WTC11 (cell line): ENCODE measurements around the gene COX7C. TPM values are rescaled to one million over a fixed set of nuclear protein-coding genes. Genes with fewer than 3 reads are reported as not detected.

Experiments used
- ATAC-seq: fragments of 200-7000 bp; cut with Tn5 transposase; 2 replicates; pipeline ENCODE4 v1.10.0; 2021; ENCODE audit warnings: mild to moderate bottlenecking, moderate library complexity
- CTCF ChIA-PET: fragments of 300-600 bp; sonication (Branson Sonifier 250); formaldehyde crosslinking; loops from one replicate; lab custom pipeline; 2021; ENCODE audit warnings: antibody characterized with exemption; lab: Charles Lee
- POLR2A ChIA-PET: fragments of 350-600 bp; sonication (Branson Sonifier 250); formaldehyde crosslinking; loops from one replicate; lab custom pipeline; 2021; ENCODE audit warnings: antibody characterized with exemption; lab: Charles Lee
- DNase-seq: peaks from one replicate; pipeline ENCODE4 v3.0.0; 2021; ENCODE audit warnings: low spot score
- H3K27ac Mint-ChIP-seq: 2 replicates; pipeline ENCODE4 v1.8.0; 2021; ENCODE audit warnings: mixed read lengths
- H3K27me3 Mint-ChIP-seq: 2 replicates; pipeline ENCODE4 v1.8.0; 2021; ENCODE audit warnings: low read depth, mild to moderate bottlenecking, moderate library complexity, mixed read lengths
- H3K36me3 Mint-ChIP-seq: 2 replicates; pipeline ENCODE4 v1.8.0; 2021; ENCODE audit warnings: mixed read lengths
- H3K4me1 Mint-ChIP-seq: 2 replicates; pipeline ENCODE4 v1.8.0; 2022; ENCODE audit warnings: mixed read lengths
- H3K4me3 Mint-ChIP-seq: 2 replicates; pipeline ENCODE4 v1.8.0; 2021; ENCODE audit warnings: mild to moderate bottlenecking, moderate library complexity, mixed read lengths
- H3K9me3 Mint-ChIP-seq: 2 replicates; pipeline ENCODE4 v1.8.0; 2021; ENCODE audit warnings: mixed read lengths
- ARID4B ChIP-seq: sonication (generic); formaldehyde crosslinking; IDR thresholded peaks from 2 replicates; pipeline ENCODE4 v1.8.0; 2023; ENCODE audit warnings: missing genetic modification reagents, mild to moderate bottlenecking, borderline replicate concordance
- ATF2 ChIP-seq: sonication (generic); formaldehyde crosslinking; IDR thresholded peaks from 2 replicates; pipeline ENCODE4 v1.8.1; 2022; ENCODE audit warnings: low read depth, missing genetic modification reagents, borderline replicate concordance
- CDX4 ChIP-seq: fragments of 250-450 bp; sonication (Bioruptor Pico); IDR thresholded peaks from 2 replicates; pipeline ENCODE4 v1.9.0; 2021; ENCODE audit warnings: moderate library complexity, mild to moderate bottlenecking, inconsistent platforms, borderline replicate concordance
- FOXJ3 ChIP-seq: sonication (generic); formaldehyde crosslinking; IDR thresholded peaks from 2 replicates; pipeline ENCODE4 v1.9.0; 2021; ENCODE audit warnings: missing genetic modification reagents, mild to moderate bottlenecking, borderline replicate concordance
- HMGA2 ChIP-seq: fragments of 250-450 bp; sonication (Bioruptor Pico); IDR thresholded peaks from 2 replicates; pipeline ENCODE4 v1.4.0; 2021; ENCODE audit warnings: mild to moderate bottlenecking, moderate library complexity
- IRF1 ChIP-seq: sonication (generic); formaldehyde crosslinking; IDR thresholded peaks from 2 replicates; pipeline ENCODE4 v1.8.0; 2023; ENCODE audit warnings: missing genetic modification reagents
- IRF2 ChIP-seq: sonication (generic); formaldehyde crosslinking; IDR thresholded peaks from 2 replicates; pipeline ENCODE4 v1.8.0; 2022; ENCODE audit warnings: low read depth, missing genetic modification reagents, borderline replicate concordance
- NFATC4 ChIP-seq: fragments of 250-450 bp; sonication (Bioruptor Pico); IDR thresholded peaks from 2 replicates; pipeline ENCODE4 v1.9.0; 2021; ENCODE audit warnings: mild to moderate bottlenecking
- NFYB ChIP-seq: sonication (generic); formaldehyde crosslinking; conservative IDR thresholded peaks from 2 replicates; pipeline ENCODE4 v1.8.0; 2022; ENCODE audit warnings: low read depth, missing genetic modification reagents
- SP1 ChIP-seq: sonication (generic); formaldehyde crosslinking; conservative IDR thresholded peaks from 2 replicates; pipeline ENCODE4 v1.8.1; 2022; ENCODE audit warnings: missing genetic modification reagents
- TEAD1 ChIP-seq: sonication (generic); formaldehyde crosslinking; IDR thresholded peaks from 2 replicates; pipeline ENCODE4 v1.8.0; 2022; ENCODE audit warnings: mild to moderate bottlenecking, missing genetic modification reagents
- USF1 ChIP-seq: sonication (generic); formaldehyde crosslinking; IDR thresholded peaks from 2 replicates; pipeline ENCODE4 v1.8.0; 2022; ENCODE audit warnings: mild to moderate bottlenecking, missing genetic modification reagents
- ZNF263 ChIP-seq: sonication (generic); formaldehyde crosslinking; IDR thresholded peaks from 2 replicates; pipeline ENCODE4 v1.8.1; 2022; ENCODE audit warnings: low read depth, mild to moderate bottlenecking, moderate library complexity, missing genetic modification reagents
- ZNF281 ChIP-seq: sonication (generic); formaldehyde crosslinking; IDR thresholded peaks from 2 replicates; pipeline ENCODE4 v1.8.0; 2023; ENCODE audit warnings: mild to moderate bottlenecking, missing genetic modification reagents
- ZNF423 ChIP-seq: fragments of 250-450 bp; sonication (Bioruptor Pico); IDR thresholded peaks from 2 replicates; pipeline ENCODE4 v2.1.2; 2022; ENCODE audit warnings: mild to moderate bottlenecking, moderate library complexity
- ZNF532 ChIP-seq: fragments of 250-450 bp; sonication (Bioruptor Pico); IDR thresholded peaks from 2 replicates; pipeline ENCODE4 v1.9.0; 2021; ENCODE audit warnings: mild to moderate bottlenecking, borderline replicate concordance
- ZSCAN18 ChIP-seq: fragments of 250-450 bp; sonication (Bioruptor Pico); IDR thresholded peaks from 2 replicates; pipeline ENCODE4 v2.1.2; 2022; ENCODE audit warnings: mild to moderate bottlenecking, moderate library complexity
- total RNA-seq: library from RNA; stranded (reverse); gene quantifications from 3 replicates; pipeline ENCODE4 v1.2.3, GENCODE V29; 2021

COX7C gene
- total RNA-seq, 1 experiment from 2014 or later, result 858 TPM

- Mint-ChIP-seq H3K36me3 (peaks cover 19% of the 10 kb centered on the region), H3K9me3 (peaks cover 39% of the 10 kb centered on the region), H3K27me3 (no peaks in the 10 kb centered on the region), H3K4me3 (no peak overlapping the region), H3K4me1 (peaks cover 19% of the 10 kb centered on the region), H3K27ac (no peak overlapping the region)
- no peak for ATAC-seq
- CTCF ChIA-PET, result no interaction called here
- POLR2A ChIA-PET, result no interaction called here
- TF ChIP-seq ZNF532 (CRISPR knock-in tag) (no peak), ZSCAN18 (CRISPR knock-in tag) (no peak), SP1 (CRISPR knock-in tag) (no peak), IRF2 (CRISPR knock-in tag) (no peak), IRF1 (CRISPR knock-in tag) (no peak), NFYB (no peak), USF1 (CRISPR knock-in tag) (no peak), ZNF281 (CRISPR knock-in tag) (no peak), HMGA2 (CRISPR knock-in tag) (no peak), CDX4 (no peak), NFATC4 (no peak), TEAD1 (no peak), ZNF263 (no peak), ATF2 (CRISPR knock-in tag) (no peak), ZNF423 (CRISPR knock-in tag) (no peak), ARID4B (no peak), FOXJ3 (CRISPR knock-in tag) (no peak)
- DNase-seq, result no peak
These were observed 46.4 kb downstream of the COX7C start for GRCh38 chr5:86664173-86664572.
